KOPT-K1 (cell line): ENCODE data around the gene CD70.
"Not testable (repeated sequence)": the region's sequence is repeated elsewhere in the genome, so short reads cannot be mapped to it uniquely, and the experiment has no call there.

Experiments used
- H3K27ac ChIP-seq: fragments of 200-600 bp; sonication (generic); 2 replicates; pipeline ENCODE4 v1.5.1; 2016; ENCODE audit warnings: antibody characterized with exemption, mild to moderate bottlenecking, low read depth, low read length; ENCODE audit not compliant: poor library complexity, severe bottlenecking
- H3K36me3 ChIP-seq: fragments of 200-600 bp; sonication (generic); 2 replicates; pipeline ENCODE4 v1.5.1; 2017; ENCODE audit warnings: antibody characterized with exemption, mild to moderate bottlenecking, low read length, moderate library complexity; ENCODE audit not compliant: insufficient read depth
- H3K9me3 ChIP-seq: fragments of 200-600 bp; sonication (generic); 2 replicates; pipeline ENCODE4 v1.5.1; 2017; ENCODE audit warnings: antibody characterized with exemption, low read length, mild to moderate bottlenecking; ENCODE audit not compliant: insufficient read depth, poor library complexity, severe bottlenecking

CD70 gene, protein sequence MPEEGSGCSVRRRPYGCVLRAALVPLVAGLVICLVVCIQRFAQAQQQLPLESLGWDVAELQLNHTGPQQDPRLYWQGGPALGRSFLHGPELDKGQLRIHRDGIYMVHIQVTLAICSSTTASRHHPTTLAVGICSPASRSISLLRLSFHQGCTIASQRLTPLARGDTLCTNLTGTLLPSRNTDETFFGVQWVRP

DNA sequence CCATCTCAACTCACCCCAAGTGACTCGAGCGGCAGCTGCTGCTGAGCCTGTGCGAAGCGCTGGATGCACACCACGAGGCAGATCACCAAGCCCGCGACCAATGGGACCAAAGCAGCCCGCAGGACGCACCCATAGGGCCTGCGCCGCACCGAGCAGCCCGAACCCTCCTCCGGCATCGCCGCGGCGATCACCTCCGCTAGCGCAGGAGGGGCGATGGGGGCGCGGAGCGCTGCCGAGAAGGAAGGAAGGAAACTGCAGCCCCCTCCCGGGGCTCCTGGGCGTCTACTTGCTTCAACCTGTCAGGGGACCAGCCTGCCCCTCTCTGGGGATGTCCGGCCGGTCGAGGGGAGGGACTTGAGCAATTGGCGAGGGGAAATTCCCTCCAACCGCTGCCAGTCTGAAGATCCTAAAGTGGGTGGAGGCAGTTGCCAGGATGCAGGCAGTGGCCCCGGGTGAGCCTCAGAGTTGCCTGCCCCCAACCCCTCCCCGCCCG, at the start of gene CD70:
Gene CD70 (minus strand): TSS at position 324 of the 493 bp plus-strand sequence. CDS start 148 bp downstream, at position 176.
- Histone ChIP-seq H3K36me3 (no peaks in the 10 kb centered on the region), H3K9me3 (no peaks in the 10 kb centered on the region), H3K27ac (no peak within 1 kb of the TSS)

DNA sequence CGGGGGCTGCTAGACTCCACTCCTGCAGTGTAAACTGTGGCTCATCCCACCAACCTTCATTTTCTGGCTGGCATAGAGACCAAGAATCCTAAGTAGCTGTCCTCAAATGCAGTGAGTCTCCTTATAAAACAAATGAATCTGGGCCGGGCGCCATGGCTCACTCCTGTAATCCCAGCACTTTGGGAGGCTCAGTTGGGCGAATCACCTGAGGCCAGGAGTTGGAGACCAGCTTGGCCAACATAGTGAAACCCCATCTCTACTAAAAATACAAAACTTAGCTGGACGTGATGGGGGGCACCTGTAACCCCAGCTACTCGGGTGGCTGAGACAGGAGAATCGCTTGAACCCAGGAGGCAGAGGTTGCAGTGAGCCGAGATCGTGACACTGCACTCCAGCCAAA, 49.4 kb upstream of the CD70 start:
- not testable (repeated sequence) for H3K9me3 ChIP-seq, H3K27ac ChIP-seq, H3K36me3 ChIP-seq

GRCh38 chr19:6639439-6639838, 48.5 kb upstream of the CD70 start:
- Histone ChIP-seq H3K9me3 (no peaks in the 10 kb centered on the region), H3K36me3 (no peaks in the 10 kb centered on the region), H3K27ac (no peak overlapping the region)

DNA sequence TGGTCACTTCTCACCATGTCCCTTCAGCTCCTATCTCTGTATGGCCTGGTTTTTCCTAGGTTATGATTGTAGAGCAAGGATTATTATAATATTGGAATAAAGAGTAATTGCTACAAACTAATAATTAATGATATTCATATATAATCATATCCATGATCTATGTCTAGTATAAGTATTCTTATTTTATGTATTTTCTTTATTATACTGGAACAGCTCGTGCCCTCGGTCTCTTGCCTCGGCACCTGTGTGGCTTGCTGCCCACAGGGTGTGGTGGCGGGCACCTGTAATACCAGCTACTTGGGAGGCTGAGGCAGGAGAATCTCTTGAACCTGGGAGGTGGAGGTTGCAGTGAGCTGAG, 42.5 kb upstream of the CD70 start:
- not testable (repeated sequence) for H3K27ac ChIP-seq, H3K9me3 ChIP-seq, H3K36me3 ChIP-seq

- not testable (repeated sequence) for H3K9me3 ChIP-seq, H3K36me3 ChIP-seq, H3K27ac ChIP-seq
Measured at GRCh38 chr19:6632747-6633455, 42.0 kb upstream of the CD70 start.

GRCh38 chr19:6632002-6632621, 41.2 kb upstream of the CD70 start:
- H3K9me3 ChIP-seq, result peaks cover 5% of the 10 kb centered on the region
- H3K27ac ChIP-seq, result no peak overlapping the region
- no peaks in the 10 kb centered on the region for H3K36me3 ChIP-seq

DNA sequence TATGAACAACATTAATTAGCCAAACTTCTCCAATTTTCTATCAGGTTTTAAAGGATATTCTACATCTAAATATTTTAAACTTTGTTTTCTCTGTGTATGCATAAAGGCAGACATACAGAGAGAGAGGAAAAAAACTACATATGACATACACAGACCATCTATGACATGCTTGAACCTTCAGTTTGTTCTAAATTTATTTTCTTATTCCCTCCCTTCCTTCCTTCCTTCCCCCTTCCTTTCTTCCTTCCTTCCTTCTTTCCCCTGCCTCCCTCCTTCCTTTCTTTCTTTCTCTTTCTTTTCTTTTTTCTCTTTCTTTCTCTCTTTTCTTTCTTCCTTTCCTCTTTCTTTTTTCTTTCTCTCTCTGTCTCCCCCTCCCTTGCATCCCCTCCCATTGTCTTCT, 35.8 kb upstream of the CD70 start:
- Histone ChIP-seq H3K36me3 (no peaks in the 10 kb centered on the region), H3K9me3 (peaks cover 17% of the 10 kb centered on the region), H3K27ac (no peak overlapping the region)

DNA sequence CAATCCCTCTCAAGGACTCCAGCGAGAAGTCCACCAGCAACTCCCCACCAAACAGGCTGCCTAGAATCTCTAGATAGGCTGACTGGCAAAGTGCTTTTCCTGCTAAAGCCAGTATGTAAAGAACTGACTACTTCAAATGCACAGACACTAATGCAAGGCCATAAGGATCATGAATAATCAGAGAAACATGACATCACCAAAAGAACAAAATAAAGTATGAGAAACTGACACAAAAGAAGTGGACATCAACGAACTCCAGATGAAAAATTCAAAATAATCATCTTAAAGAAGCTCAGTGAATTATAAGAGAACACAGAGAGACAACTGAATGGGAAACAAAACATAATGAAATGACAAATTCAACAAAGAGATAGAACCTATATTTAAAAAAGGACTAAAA, 26.4 kb upstream of the CD70 start:
- Histone ChIP-seq H3K36me3 (no peaks in the 10 kb centered on the region), H3K9me3 (peaks cover 20% of the 10 kb centered on the region)

GRCh38 chr19:6616011-6616410, 25.1 kb upstream of the CD70 start:
- H3K27ac ChIP-seq, result no peak overlapping the region
- H3K9me3 ChIP-seq, result peaks cover 20% of the 10 kb centered on the region
- H3K36me3 ChIP-seq, result no peaks in the 10 kb centered on the region

More for the DNA sequence above, 26.4 kb upstream of the CD70 start:
- no peak overlapping the region for H3K27ac ChIP-seq

GRCh38 chr19:6613711-6614110, 22.8 kb upstream of the CD70 start:
- H3K9me3 ChIP-seq, result peaks cover 19% of the 10 kb centered on the region
- H3K36me3 ChIP-seq, result no peaks in the 10 kb centered on the region
- H3K27ac ChIP-seq, result no peak overlapping the region

- H3K9me3 ChIP-seq, result no peaks in the 10 kb centered on the region
- no peak overlapping the region for H3K27ac ChIP-seq
Measured at GRCh38 chr19:6610934-6611852, 20.2 kb upstream of the CD70 start.

DNA sequence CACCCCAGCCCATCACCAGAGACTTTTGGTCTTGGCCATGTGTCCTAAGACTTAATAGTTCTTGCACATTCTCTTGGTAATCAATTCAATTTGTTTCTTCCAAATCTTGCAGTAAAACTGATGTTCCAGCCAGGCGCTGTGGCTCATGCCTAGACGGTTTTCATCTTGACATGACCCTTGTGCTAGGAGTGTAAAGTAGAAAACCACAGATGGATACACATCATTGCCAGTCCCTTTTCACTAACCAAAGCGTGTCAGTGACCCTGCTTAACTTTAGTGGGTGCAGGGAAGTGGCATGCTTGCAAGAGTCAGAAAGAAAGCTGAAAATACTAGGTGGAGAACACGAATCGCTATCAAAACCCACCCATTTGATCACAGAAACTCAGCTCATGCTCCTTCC, 18.0 kb upstream of the CD70 start:
- no peaks in the 10 kb centered on the region for H3K9me3 ChIP-seq
- H3K27ac ChIP-seq, result no peak overlapping the region
- no peaks in the 10 kb centered on the region for H3K36me3 ChIP-seq

More at GRCh38 chr19:6610934-6611852, 20.2 kb upstream of the CD70 start:
- no peaks in the 10 kb centered on the region for H3K36me3 ChIP-seq

- not testable (repeated sequence) for H3K36me3 ChIP-seq, H3K9me3 ChIP-seq, H3K27ac ChIP-seq
Measured at GRCh38 chr19:6608146-6608545, 17.2 kb upstream of the CD70 start.

GRCh38 chr19:6606276-6607070, 15.5 kb upstream of the CD70 start:
- H3K9me3 ChIP-seq, H3K27ac ChIP-seq, H3K36me3 ChIP-seq: not testable (repeated sequence)
